H1 (cell line): ENCODE measurements around the gene DISC1. TPM values are rescaled to one million over a fixed set of nuclear protein-coding genes. Genes with fewer than 3 reads are reported as not detected.

Source experiments
- CTCF ChIA-PET: fragments of 300-600 bp; sonication (Branson Sonifier 250); formaldehyde crosslinking; loops from one replicate; lab custom pipeline; 2021; ENCODE audit not compliant: partially characterized antibody; lab: Charles Lee
- POLR2A ChIA-PET: fragments of 300-600 bp; sonication (Branson Sonifier 250); formaldehyde crosslinking; loops from one replicate; lab custom pipeline; 2021; ENCODE audit warnings: inconsistent platforms; ENCODE audit not compliant: partially characterized antibody; lab: Charles Lee
- DNase-seq, 2 experiments: peaks; one replicate each; pipeline versions ENCODE4 v3.0.0 to v3.0.0-alpha.2; 2010 to 2022; ENCODE audit warnings: low spot score in 2 of 2, low read depth in 1 of 2, mixed read lengths in 1 of 2
- FAIRE-seq: peaks from 2 replicates; lab custom pipeline; 2011; peaks lifted over from hg19 to GRCh38; lab: Jason Lieb, UNC
- H2AFZ ChIP-seq: 2 replicates; pipeline ENCODE4 v1.8.1; 2012; ENCODE audit warnings: low read length, inconsistent platforms
- H2AK5ac ChIP-seq: 2 replicates; pipeline ENCODE4 v1.6.1; 2013; ENCODE audit warnings: low read depth, low read length
- H2BK120ac ChIP-seq: replicated peaks from 2 replicates; pipeline ENCODE3; 2013; ENCODE audit warnings: low read depth, low read length, inconsistent platforms
- H2BK12ac ChIP-seq: 2 replicates; pipeline ENCODE4 v1.6.1; 2013; ENCODE audit warnings: low read depth, low read length
- H2BK15ac ChIP-seq: 2 replicates; pipeline ENCODE4 v1.6.1; 2013; ENCODE audit warnings: low read length
- H2BK20ac ChIP-seq: 2 replicates; pipeline ENCODE4 v1.6.1; 2013; ENCODE audit warnings: low read length
- H2BK5ac ChIP-seq: 2 replicates; pipeline ENCODE4 v1.6.1; 2013; ENCODE audit warnings: low read depth, low read length
- H3K14ac ChIP-seq: 2 replicates; pipeline ENCODE4 v1.6.1; 2013; ENCODE audit warnings: inconsistent platforms; ENCODE audit not compliant: insufficient read length
- H3K18ac ChIP-seq: 2 replicates; pipeline ENCODE4 v1.6.1; 2013; ENCODE audit warnings: low read length; ENCODE audit errors: extremely low read depth
- H3K23ac ChIP-seq: 2 replicates; pipeline ENCODE4 v1.6.1; 2013; ENCODE audit warnings: inconsistent platforms; ENCODE audit not compliant: insufficient read length
- H3K23me2 ChIP-seq: 2 replicates; pipeline ENCODE4 v1.6.1; 2013; ENCODE audit warnings: low read depth, low read length
- H3K27ac ChIP-seq: 2 replicates; pipeline ENCODE4 v1.6.1; 2011; ENCODE audit warnings: low read depth, low read length, inconsistent platforms
- H3K27me3 ChIP-seq, 4 experiments: replicated peaks in 1 of 4; 1 replicate in 1 of 4; 2 replicates in 3 of 4; pipeline versions ENCODE4 v1.6.1 to v1.8.1; 2011 to 2013; ENCODE audit warnings: low read length in 3 of 4, mild to moderate bottlenecking in 3 of 4, inconsistent platforms in 2 of 4, mixed read lengths in 2 of 4, moderate library complexity in 1 of 4; ENCODE audit not compliant: control insufficient read depth in 3 of 4, insufficient read depth in 3 of 4; ENCODE audit errors: extremely low read depth in 1 of 4
- H3K36me3 ChIP-seq, 4 experiments: 2 replicates each; pipeline versions ENCODE4 v1.6.1 to v1.8.1; 2011 to 2013; ENCODE audit warnings: mild to moderate bottlenecking in 4 of 4, low read length in 3 of 4, moderate library complexity in 2 of 4, control low read depth in 1 of 4, inconsistent platforms in 1 of 4; ENCODE audit not compliant: insufficient read depth in 4 of 4, control insufficient read depth in 2 of 4
- H3K4ac ChIP-seq: replicated peaks from 2 replicates; pipeline ENCODE3; 2013; ENCODE audit warnings: low read length, low read depth, mixed read lengths, inconsistent platforms; ENCODE audit not compliant: insufficient read length
- H3K4me1 ChIP-seq, 4 experiments: replicated peaks in 1 of 4; 1 replicate in 1 of 4; 2 replicates in 3 of 4; pipeline versions ENCODE4 v1.6.1 to v1.8.1; 2011 to 2013; ENCODE audit warnings: low read length in 3 of 4, inconsistent platforms in 2 of 4, mixed read lengths in 1 of 4; ENCODE audit not compliant: insufficient read depth in 4 of 4, control insufficient read depth in 3 of 4
- H3K4me2 ChIP-seq, 2 experiments: 2 replicates each; pipeline versions ENCODE4 v1.6.1 to v1.8.1; 2011 to 2013; ENCODE audit warnings: low read depth in 2 of 2, low read length in 2 of 2, control low read depth in 1 of 2, inconsistent platforms in 1 of 2, mild to moderate bottlenecking in 1 of 2; ENCODE audit not compliant: insufficient read depth in 1 of 2
- H3K4me3 ChIP-seq, 4 experiments: fragments of 200-600, 300-600 bp in 1 of 4; sonication (generic), shearing (Covaris generic), sonication (Bioruptor Twin) in 1 of 4; 2 replicates each; pipeline versions ENCODE4 v1.5.1 to v1.8.1; 2011 to 2016; ENCODE audit warnings: low read length in 4 of 4, low read depth in 3 of 4, control low read depth in 2 of 4, inconsistent platforms in 2 of 4, mild to moderate bottlenecking in 2 of 4, mixed read lengths in 1 of 4, moderate library complexity in 1 of 4; ENCODE audit not compliant: insufficient read depth in 2 of 4; ENCODE audit errors: extremely low read depth in 1 of 4
- H3K56ac ChIP-seq: replicated peaks from 2 replicates; pipeline ENCODE3; 2013; ENCODE audit warnings: low read depth, mild to moderate bottlenecking, mixed read lengths, low read length, inconsistent platforms; ENCODE audit not compliant: insufficient read length
- H3K79me1 ChIP-seq: 2 replicates; pipeline ENCODE4 v1.6.1; 2013; ENCODE audit warnings: low read depth, low read length, control low read depth
- H3K79me2 ChIP-seq, 2 experiments: 2 replicates each; pipeline versions ENCODE4 v1.6.1 to v1.8.1; 2012 to 2013; ENCODE audit warnings: low read length in 2 of 2, mild to moderate bottlenecking in 2 of 2, inconsistent platforms in 1 of 2; ENCODE audit not compliant: insufficient read depth in 2 of 2, control insufficient read depth in 1 of 2
- H3K9ac ChIP-seq, 4 experiments: replicated peaks in 1 of 4; 1 replicate in 1 of 4; 2 replicates in 3 of 4; pipeline versions ENCODE4 v1.6.1 to v1.8.1; 2011 to 2013; ENCODE audit warnings: low read depth in 3 of 4, low read length in 3 of 4, control low read depth in 2 of 4, mild to moderate bottlenecking in 2 of 4, moderate library complexity in 2 of 4, inconsistent platforms in 1 of 4; ENCODE audit errors: extremely low read depth in 1 of 4
- H3K9me3 ChIP-seq, 2 experiments: 2 replicates each; pipeline versions ENCODE4 v1.6.1 to v1.8.1; 2012 to 2013; ENCODE audit warnings: mild to moderate bottlenecking in 2 of 2, moderate library complexity in 2 of 2, control low read depth in 1 of 2, inconsistent platforms in 1 of 2, low read depth in 1 of 2, low read length in 1 of 2, mixed read lengths in 1 of 2; ENCODE audit not compliant: insufficient read depth in 2 of 2
- H4K20me1 ChIP-seq, 2 experiments: replicated peaks in 1 of 2; 2 replicates each; pipeline versions ENCODE3 to v1.8.1; 2011 to 2013; ENCODE audit warnings: inconsistent platforms in 2 of 2, low read length in 2 of 2, mild to moderate bottlenecking in 1 of 2; ENCODE audit not compliant: insufficient read depth in 2 of 2, control insufficient read depth in 1 of 2
- H4K5ac ChIP-seq: 2 replicates; pipeline ENCODE4 v1.6.1; 2013; ENCODE audit warnings: low read length, low read depth, mixed read lengths, inconsistent platforms; ENCODE audit not compliant: insufficient read length
- H4K8ac ChIP-seq: 2 replicates; pipeline ENCODE4 v1.8.0; 2013; ENCODE audit warnings: mild to moderate bottlenecking, moderate library complexity, low read length, inconsistent platforms; ENCODE audit not compliant: insufficient read depth; ENCODE audit errors: extremely low read depth
- H4K91ac ChIP-seq: replicated peaks from 2 replicates; pipeline ENCODE3; 2013; ENCODE audit warnings: low read length, mixed read lengths, inconsistent platforms; ENCODE audit not compliant: insufficient read length
- KDM4A ChIP-seq: IDR thresholded peaks from one replicate; pipeline ENCODE4 v1.7.1; 2012; ENCODE audit warnings: low read depth, mild to moderate bottlenecking, moderate library complexity, low read length, inconsistent platforms; ENCODE audit not compliant: severe bottlenecking
- SAP30 ChIP-seq: fragments of 300-600 bp; sonication (generic); IDR thresholded peaks from 2 replicates; pipeline ENCODE4 v1.7.1; 2012; ENCODE audit warnings: low read length, moderate library complexity, mild to moderate bottlenecking, inconsistent platforms; ENCODE audit not compliant: insufficient read depth, insufficient replicate concordance
- WGBS, 2 experiments: shearing (Covaris generic) in 1 of 2; methylation state at CpG; one replicate each; pipeline versions ENCODE4 v1.1.6 to v1.1.7; 2013 to 2015; ENCODE audit warnings: low lambda C conversion rate in 2 of 2, mixed read lengths in 2 of 2, inconsistent platforms in 1 of 2, low coverage in 1 of 2, missing lambda C conversion rate in 1 of 2; ENCODE audit not compliant: insufficient replicate concordance in 2 of 2, insufficient coverage in 1 of 2, insufficient read length in 1 of 2; ENCODE audit errors: extremely low coverage in 1 of 2, missing lambda C conversion rate in 1 of 2; 5-methylcytosine and 5-hydroxymethylcytosine counted together
- polyA plus RNA-seq, 7 experiments: library from polyadenylated mRNA; depleted of rRNA in 3 of 7; stranded (reverse) in 5 of 7; unstranded in 2 of 7; fragments of >200 nt in 5 of 7; fragments of 200-250 nt in 2 of 7; gene quantifications; 1 replicate in 5 of 7; 2 replicates in 1 of 7; 4 replicates in 1 of 7; pipeline versions ENCODE4 v1.2.1 to v1.2.3, GENCODE V29; 2011 to 2013; ENCODE audit warnings: missing spikeins in 2 of 7, mixed read lengths in 2 of 7
- total RNA-seq: library from RNA; stranded (reverse); fragmentation: NEBNext Ultra II Directional; extraction: Animal tissue kit (Norgen Biotek cat#: 25700); gene quantifications from 2 replicates; pipeline ENCODE4 v1.2.1, GENCODE V29; 2021

Gene DISC1
- total and polyA plus RNA-seq, 2 of the 8 experiments (the other 6 are each of a cell fraction or from before 2014, with no cell fraction given) = 1.1 to 3.5 TPM

GRCh38 chr1:231743966-231744365, 117.4 kb downstream of the DISC1 start:
- Histone ChIP-seq H3K23ac (no peak overlapping the region), H4K20me1 (no peaks in the 10 kb centered on the region), H3K4me1 (no peaks in the 10 kb centered on the region), H3K9ac (no peak overlapping the region), H4K91ac (no peak overlapping the region), H2BK5ac (no peak overlapping the region), H2AK5ac (no peak overlapping the region), H3K14ac (no peak overlapping the region), H4K8ac (no peak overlapping the region), H2AFZ (no peak overlapping the region), H4K5ac (no peak overlapping the region), H2BK120ac (no peak overlapping the region), H3K4me3 (no peak overlapping the region), H2BK15ac (no peak overlapping the region), H3K36me3 (no peaks in the 10 kb centered on the region), H3K27me3 (no peaks in the 10 kb centered on the region), H3K27ac (no peak overlapping the region), H3K56ac (no peak overlapping the region), H3K18ac (no peak overlapping the region), H2BK20ac (no peak overlapping the region), H3K79me1 (no peaks in the 10 kb centered on the region), H3K4ac (no peak overlapping the region), H3K9me3 (no peaks in the 10 kb centered on the region), H3K4me2 (no peak overlapping the region), H2BK12ac (no peak overlapping the region), H3K23me2 (0 out of 2 replicates have a peak, but pooled peaks cover 1% of the 10 kb centered on the region), H3K79me2 (no peaks in the 10 kb centered on the region; a peak in 1 of 4 replicates)
- FAIRE-seq = no peak
- ChIA-PET POLR2A (no interaction called here), CTCF (interaction anchor here (0.8 to 1.2 kb wide), 2 partner anchors 13 to 18 kb away, joined by 3 to 5 read pairs; no protein-coding TSS in a partner anchor)
- 77% methylated on average over 4 of the region's 4 CpGs; no CpG with 5 or more reads in 1 of the 2 experiments for WGBS, 2 experiments
- DNase-seq = no peak
- no peak for TF ChIP-seq KDM4A
- no peak for TF ChIP-seq SAP30
